ENCODE measurements around the gene SDK1.

SDK1 gene

DNA sequence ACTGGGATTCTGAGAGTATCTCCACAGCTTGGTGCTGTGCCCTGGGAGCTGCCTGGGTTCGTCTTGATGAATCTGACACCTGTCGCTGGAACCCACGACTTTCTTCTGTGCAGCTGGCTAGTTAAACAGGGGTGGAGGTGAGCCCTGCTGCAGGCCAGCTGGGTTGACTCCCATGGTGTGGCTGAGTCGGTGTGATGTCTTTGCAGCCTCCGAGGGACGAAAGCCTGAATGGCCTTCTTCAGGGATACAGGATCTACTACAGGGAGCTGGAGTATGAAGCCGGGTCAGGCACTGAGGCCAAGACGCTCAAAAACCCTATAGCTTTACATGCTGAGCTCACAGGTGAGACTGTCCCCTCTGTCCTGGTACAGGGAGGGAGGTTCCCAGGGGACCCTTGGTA, 873.0 kb downstream of the SDK1 start:
- TF ChIP-seq, protein P1, sequence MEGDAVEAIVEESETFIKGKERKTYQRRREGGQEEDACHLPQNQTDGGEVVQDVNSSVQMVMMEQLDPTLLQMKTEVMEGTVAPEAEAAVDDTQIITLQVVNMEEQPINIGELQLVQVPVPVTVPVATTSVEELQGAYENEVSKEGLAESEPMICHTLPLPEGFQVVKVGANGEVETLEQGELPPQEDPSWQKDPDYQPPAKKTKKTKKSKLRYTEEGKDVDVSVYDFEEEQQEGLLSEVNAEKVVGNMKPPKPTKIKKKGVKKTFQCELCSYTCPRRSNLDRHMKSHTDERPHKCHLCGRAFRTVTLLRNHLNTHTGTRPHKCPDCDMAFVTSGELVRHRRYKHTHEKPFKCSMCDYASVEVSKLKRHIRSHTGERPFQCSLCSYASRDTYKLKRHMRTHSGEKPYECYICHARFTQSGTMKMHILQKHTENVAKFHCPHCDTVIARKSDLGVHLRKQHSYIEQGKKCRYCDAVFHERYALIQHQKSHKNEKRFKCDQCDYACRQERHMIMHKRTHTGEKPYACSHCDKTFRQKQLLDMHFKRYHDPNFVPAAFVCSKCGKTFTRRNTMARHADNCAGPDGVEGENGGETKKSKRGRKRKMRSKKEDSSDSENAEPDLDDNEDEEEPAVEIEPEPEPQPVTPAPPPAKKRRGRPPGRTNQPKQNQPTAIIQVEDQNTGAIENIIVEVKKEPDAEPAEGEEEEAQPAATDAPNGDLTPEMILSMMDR (IDR thresholded peaks at IDR 0.05; ENCODE audit: low read depth, low read length), result no peak
- Histone ChIP-seq H3K9me3 (peaks cover 4% of the 10 kb centered on the region; the same call in 1 of the 2 replicates), H3K36me3 (no peaks in the 10 kb centered on the region), H3K4me3 (ENCODE audit: low read depth, low read length) (no peak overlapping the region), H3K27me3 (no peaks in the 10 kb centered on the region), H3K4me1 (no peaks in the 10 kb centered on the region)
- DNase-seq, result no peak

DNA sequence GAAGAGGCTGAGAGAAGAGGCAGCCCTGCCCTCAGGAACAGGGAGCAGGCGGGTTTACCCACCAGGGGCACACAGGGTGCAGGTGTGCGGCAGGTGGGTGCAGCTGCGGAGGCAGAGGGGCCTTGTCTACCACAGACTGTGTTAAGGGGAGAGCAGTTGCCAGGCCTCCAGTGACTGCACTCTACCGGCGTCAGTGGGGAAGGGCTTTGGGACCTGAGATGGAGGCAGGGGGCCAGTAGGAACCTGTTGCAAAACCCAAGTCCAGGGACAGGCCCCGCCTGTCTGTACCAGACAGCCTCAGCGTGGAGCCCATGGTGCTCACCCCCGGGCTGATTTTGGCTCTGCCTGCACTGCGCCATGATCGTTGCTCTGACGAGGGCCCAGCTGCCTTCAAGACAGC, 873.4 kb downstream of the SDK1 start:
- TF ChIP-seq, protein P1 (IDR thresholded peaks at IDR 0.05; ENCODE audit: low read depth, low read length), result no peak
- Histone ChIP-seq H3K9me3 (peaks cover 4% of the 10 kb centered on the region; the same call in 1 of the 2 replicates), H3K4me1 (no peaks in the 10 kb centered on the region), H3K27me3 (no peaks in the 10 kb centered on the region), H3K36me3 (no peaks in the 10 kb centered on the region), H3K4me3 (ENCODE audit: low read depth, low read length) (no peak overlapping the region)
- DNase-seq, result no peak

DNA sequence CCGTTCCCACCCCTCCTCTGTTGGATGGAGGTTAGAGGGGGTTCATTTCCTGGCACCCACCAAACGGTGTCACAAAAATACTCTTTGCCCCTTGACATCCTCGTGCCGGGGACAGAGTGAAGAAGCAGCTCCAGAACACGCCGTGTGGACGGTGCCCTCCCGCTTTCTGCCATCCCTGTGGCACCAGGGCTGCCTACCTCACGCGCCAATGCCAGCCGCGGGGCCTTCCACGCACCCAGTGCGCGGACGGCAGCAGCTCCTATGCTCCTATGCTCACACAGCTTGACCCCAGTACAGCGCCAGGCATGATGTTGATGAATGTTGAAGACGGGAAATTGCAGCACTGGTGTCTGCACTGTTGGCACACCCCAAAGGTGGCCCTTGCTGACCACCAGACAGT, 873.8 kb downstream of the SDK1 start:
- TF ChIP-seq, protein P1 (IDR thresholded peaks at IDR 0.05; ENCODE audit: low read depth, low read length), result no peak
- Histone ChIP-seq H3K27me3 (no peaks in the 10 kb centered on the region), H3K9me3 (peaks cover 4% of the 10 kb centered on the region; the same call in 1 of the 2 replicates)

DNA sequence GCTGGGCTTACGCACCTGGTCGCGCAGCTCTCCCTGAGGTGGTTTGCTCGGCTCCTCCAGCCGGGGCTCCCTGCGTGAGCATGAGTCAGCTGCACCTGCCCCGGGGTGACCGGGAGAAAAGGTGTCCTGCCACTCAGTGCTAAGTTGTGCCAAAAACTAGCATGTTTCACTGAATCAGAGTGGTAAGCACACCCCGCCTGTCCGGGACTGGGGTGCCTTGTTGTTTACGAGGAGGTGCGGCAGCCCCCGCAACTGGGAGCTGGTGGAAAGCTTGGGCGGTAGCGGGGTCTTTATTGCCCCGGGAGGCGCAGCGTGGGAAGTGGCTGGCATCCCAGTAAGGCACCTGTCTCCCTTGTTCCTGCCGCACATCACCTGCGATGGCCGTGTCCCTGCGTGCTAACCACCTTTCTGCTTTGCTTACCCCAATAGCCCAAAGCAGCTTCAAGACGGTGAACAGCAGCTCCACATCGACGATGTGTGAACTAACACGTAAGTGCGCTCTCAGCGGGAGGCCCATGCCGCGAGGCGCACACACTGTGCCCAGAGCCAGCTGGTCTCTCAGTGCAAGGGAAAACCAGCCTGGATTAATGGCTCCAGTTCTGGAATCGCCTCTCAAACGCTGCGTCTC, 874.4 kb downstream of the SDK1 start:
- no peaks in the 10 kb centered on the region for H3K27me3 ChIP-seq
- no peak overlapping the region for H3K4me3 ChIP-seq (ENCODE audit: low read depth, low read length)
- H3K4me1 ChIP-seq, result no peaks in the 10 kb centered on the region
- no peaks in the 10 kb centered on the region for H3K36me3 ChIP-seq
- peaks cover 4% of the 10 kb centered on the region; the same call in 1 of the 2 replicates for H3K9me3 ChIP-seq
- TF ChIP-seq, protein P1 (IDR thresholded peaks at IDR 0.05; ENCODE audit: low read depth, low read length), result no peak
- no peak for DNase-seq

More for the DNA sequence above, 873.8 kb downstream of the SDK1 start:
- H3K4me3 ChIP-seq (ENCODE audit: low read depth, low read length), result no peak overlapping the region
- H3K36me3 ChIP-seq, result no peaks in the 10 kb centered on the region
- DNase-seq, result no peak
- H3K4me1 ChIP-seq, result no peaks in the 10 kb centered on the region

DNA sequence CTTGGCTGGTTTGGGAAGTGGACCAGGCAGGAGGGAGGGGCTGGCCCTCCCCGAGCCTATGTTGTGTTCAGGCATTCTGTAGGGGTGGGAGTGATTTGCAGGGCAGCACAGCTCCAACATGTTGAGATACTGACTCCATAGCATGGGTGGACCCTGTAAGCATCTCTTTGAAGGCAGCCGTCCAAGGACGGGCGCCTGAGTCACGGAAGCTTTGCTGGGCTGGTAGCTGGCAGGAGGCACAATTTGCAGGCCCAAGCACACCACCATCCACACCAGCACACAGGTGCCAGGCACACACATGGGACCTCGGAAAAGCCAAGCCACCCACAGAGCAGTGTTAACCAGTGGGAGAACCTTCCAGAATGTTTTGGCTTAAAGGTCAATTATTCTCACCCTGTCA, 875.9 kb downstream of the SDK1 start:
- TF ChIP-seq, protein P1 (IDR thresholded peaks at IDR 0.05; ENCODE audit: low read depth, low read length), result no peak
- H3K9me3 ChIP-seq, result peaks cover 4% of the 10 kb centered on the region; the same call in 1 of the 2 replicates
- no peaks in the 10 kb centered on the region for H3K27me3 ChIP-seq

DNA sequence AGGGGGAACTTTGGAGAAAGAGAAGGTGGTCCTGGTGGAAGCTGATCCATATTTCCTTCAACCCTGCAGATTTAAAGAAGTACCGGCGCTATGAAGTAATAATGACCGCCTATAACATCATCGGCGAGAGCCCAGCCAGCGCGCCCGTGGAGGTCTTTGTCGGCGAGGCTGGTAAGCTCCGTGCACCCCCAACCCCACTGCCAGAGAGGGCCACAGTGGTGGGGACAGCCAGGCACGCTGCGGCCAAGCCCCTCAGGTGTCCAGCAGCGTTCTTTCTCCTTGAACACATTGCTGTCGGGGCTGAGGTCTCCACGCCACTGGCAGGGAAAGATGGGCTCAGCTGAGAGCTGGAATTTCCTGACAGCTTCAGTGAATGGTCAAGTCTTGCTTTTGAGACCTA, 877.4 kb downstream of the SDK1 start:
- Histone ChIP-seq H3K36me3 (no peaks in the 10 kb centered on the region), H3K27me3 (no peaks in the 10 kb centered on the region), H3K4me1 (no peaks in the 10 kb centered on the region), H3K4me3 (ENCODE audit: low read depth, low read length) (no peak overlapping the region), H3K9me3 (peaks cover 4% of the 10 kb centered on the region; the same call in 1 of the 2 replicates)
- TF ChIP-seq, protein P1 (IDR thresholded peaks at IDR 0.05; ENCODE audit: low read depth, low read length), result no peak
- DNase-seq, result no peak

More for the DNA sequence above, 875.9 kb downstream of the SDK1 start:
- no peaks in the 10 kb centered on the region for H3K36me3 ChIP-seq
- no peaks in the 10 kb centered on the region for H3K4me1 ChIP-seq
- DNase-seq, result no peak
- H3K4me3 ChIP-seq (ENCODE audit: low read depth, low read length), result no peak overlapping the region
